Fibroblast of lung (primary cell): ENCODE results near the gene LDLRAD4.

Experiments
- CTCF ChIP-seq, 2 donors: IDR thresholded peaks in 1 of 2; conservative IDR thresholded peaks in 1 of 2; 1 replicate in 1 of 2; 2 replicates in 1 of 2; pipeline ENCODE4 v1.5.1; 2011 to 2012; ENCODE audit warnings: low read length in 2 of 2, control low read depth in 1 of 2, inconsistent platforms in 1 of 2, low read depth in 1 of 2, mild to moderate bottlenecking in 1 of 2
- EZH2 ChIP-seq: IDR thresholded peaks from 2 replicates; pipeline ENCODE4 v1.5.1; 2012; ENCODE audit warnings: low read length, control low read depth, mild to moderate bottlenecking; ENCODE audit errors: missing control alignments

DNA sequence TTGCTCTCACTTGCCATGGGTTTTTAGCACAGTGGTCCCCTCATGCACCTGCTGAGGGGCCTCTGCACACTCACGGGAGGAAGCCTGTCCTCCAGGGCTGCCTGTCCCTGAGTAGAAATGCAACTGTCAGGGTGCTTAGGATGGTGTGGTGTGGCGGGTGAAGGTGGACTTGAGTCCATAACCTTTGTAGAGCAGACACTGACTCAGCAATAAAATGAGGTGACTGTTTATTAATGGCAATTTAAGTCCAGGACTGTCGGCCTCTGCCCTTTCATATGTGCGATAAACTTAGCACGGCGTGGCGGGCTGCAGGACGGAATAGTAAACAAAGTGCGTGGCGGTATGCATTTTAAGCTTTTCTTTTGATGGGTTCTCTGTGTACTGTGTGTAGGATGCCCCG lies 188.2 kb downstream of the LDLRAD4 start:
- TF ChIP-seq CTCF (conservative IDR thresholded peaks at IDR 0.05 in 1 of 2, IDR thresholded peaks at IDR 0.05 in 1 of 2; ENCODE audit: low read depth in 1 of 2, low read length in 2 of 2): no peak
- no peak for TF ChIP-seq EZH2
